HG03469 (cell line): ENCODE data around the gene CACTIN.
"Not testable (repeated sequence)": the region's sequence is repeated elsewhere in the genome, so short reads cannot be mapped to it uniquely, and the experiment has no call there.

Source experiments
- ATAC-seq: cut with Tn5 transposase; IDR thresholded peaks from one replicate; pipeline ENCODE4 v1.9.1; 2021; ENCODE audit warnings: mild to moderate bottlenecking, moderate library complexity, moderate number of reproducible peaks; ENCODE audit not compliant: unreplicated experiment

The CACTIN gene

DNA sequence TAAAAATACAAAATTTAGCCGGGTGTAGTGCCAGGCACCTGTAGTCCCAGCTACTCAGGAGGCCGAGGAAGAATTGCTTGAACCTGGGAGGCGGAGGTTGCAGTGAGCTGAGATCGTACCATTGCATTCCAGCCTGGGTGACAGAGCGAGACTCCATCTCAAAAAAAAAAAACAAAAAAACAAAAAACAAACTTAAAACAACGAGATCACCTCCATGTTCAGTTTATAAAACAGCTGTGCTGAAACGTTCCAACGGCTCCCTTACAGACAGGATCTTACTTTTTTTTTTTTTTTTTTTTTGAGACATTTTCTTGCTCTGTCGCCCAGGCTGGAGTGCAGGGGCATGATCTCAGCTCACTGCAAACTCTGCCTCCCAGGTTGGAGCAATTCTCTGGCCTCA is 2.2 kb upstream of the CACTIN start:
- not testable (repeated sequence) for ATAC-seq

DNA sequence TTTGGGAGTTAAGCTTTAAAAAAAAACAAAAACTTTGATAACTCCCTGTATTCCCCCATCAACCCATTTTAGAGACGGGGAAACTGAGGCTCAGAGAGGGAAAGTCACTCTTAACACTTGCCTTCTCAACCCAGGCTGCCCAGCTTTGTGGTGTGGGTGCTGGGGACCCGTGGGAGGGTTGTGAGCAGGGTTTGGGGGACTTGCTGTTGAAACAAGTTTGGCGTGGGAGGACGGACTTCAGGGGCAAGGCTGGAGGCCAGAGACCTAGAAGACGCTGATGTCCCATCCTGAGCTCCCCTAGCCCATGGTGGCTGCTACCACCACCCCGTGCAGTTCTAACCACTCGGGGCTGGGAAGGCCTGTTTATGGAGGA is 747 bp upstream of the CACTIN start:
- no peak for ATAC-seq

DNA sequence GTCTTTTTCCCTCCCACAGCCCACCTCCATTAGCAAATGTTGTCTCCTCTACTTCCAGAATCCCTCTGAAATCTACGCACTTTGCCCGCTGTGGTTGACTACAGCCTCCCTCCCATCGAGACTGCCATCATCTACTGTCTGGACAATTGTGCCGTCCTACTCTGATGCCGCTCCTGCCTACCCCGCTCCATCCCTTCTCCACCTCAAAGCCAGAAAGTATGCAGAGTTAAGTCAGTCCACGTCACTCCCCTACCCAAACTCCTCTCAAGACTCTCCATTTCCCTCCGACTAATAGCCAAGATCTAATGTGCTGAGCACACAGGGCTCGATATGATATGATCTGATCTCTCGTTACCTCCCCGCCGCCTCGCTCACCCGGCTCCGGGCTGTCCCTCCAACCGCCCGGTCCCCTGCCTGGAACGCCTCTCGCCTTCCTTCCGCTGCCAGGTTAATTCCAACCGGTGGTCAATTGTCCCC is 556 bp downstream of the CACTIN start:
- no peak for ATAC-seq

GRCh38 chr19:3623716-3624115 is 2.9 kb downstream of the CACTIN start:
- ATAC-seq, result no peak

- ATAC-seq, result no peak
Observed at GRCh38 chr19:3622224-3622623, 4.4 kb downstream of the CACTIN start.

DNA sequence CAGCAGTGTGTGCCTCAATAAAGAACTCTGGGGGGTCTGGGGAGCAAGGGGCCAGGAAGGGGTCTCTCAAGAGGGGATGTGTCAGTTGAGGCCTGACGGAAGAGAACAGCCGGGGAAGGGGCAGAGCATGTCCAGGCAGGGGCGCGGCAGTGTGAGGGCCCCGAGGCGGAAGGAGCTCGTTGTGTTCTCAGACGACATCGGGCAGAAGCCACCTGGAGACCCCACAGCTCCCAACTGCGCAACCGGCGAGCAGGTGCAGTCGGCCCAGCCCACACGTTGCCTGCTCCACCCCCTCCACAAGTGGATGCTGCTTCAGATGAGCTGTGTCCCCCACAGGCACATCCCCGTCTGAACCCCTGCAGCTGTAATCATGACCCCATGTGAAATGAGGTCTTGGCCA is 4.9 kb downstream of the CACTIN start:
- ATAC-seq, result no peak

DNA sequence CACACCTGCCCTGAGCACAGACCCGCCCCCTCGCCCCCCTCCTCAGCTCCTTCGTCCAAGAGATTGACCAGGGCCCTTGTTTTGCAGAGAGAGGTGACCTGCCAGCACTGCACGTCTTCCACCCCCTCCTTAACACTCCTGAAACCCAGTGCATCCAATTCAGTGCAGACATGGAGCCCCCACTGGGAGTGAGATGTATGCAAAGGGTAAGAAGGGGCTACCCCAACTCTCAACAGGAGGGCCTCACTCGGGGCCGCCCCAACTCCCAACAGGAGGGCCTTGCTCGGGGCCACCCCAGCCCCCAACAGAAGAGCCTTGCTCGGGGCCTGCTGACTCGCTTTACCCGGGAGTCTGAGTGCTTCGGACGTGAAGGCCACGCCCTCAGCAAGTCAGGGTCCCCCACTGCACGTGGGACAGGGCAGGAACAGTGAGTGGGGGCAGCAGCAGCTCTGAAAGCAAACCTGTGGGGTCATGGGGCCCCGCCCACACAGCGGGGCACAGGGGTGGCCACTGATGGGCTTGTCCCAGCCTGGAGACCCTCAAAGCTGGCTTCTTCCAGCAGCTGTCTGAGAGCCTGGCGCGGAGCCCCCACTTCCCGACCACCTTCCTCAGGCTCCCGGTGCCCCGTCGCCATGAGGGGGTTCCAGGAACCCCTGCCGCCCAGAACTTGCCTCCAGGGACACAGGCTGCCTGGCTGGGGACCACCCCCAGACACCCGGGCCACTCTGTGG is 5.6 kb downstream of the CACTIN start:
- ATAC-seq, result no peak

DNA sequence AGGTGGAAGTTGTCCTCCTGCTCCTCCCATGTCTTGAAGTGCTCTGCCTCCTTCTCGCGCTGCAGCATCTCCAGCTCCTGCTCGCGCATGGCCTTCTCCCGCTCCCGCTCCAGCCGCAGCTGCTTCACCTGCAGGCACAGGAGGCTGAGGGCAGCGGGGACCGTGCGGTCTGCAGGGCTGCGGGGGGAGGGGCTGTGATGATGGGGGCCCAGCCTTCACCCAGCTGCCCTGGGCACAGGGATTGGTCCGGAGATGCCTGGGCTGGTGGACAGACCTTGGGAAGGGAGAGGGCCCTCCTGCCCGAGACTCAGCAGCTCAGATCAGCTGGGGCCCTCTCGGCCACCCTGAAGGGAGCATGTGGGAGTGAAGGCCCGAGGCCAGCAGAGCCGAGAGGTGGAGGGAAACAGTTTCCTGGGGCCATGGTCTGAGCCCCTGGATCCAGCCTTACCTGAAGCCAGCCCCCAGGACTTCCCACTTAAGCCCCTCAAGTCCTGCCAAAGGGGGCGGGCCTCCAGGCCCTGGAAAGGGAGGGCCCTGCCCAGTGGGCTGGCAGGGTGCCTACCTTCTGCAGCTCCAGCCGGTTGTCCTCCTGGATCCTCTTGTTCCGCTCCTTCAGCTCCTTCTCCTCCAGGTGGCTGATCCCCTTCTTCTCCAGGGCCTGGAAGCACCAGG is 6.3 kb downstream of the CACTIN start:
- ATAC-seq, result no peak

DNA sequence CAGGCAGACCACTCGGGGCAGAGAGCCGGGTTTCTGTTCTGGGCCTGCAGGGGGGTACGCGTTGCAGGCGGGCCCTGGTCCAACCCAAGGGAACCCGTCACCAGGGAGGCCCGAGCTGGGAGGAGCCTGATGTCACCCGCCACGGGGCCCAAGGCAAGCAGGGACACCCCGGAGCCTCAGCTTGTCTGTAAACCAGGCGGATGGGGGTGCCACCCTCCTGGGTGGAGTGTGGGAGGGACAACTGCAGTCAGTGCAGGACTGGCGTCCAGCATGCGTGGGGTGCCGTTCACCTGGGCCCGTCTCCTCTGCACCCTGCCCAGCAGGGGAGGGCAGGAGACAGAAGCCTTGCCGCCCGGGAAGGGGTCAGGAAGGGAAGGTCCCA is 7.0 kb downstream of the CACTIN start:
- no peak for ATAC-seq

- ATAC-seq, result no peak
Observed at GRCh38 chr19:3618811-3619630, 7.6 kb downstream of the CACTIN start.

- no peak for ATAC-seq
Observed at GRCh38 chr19:3618144-3618810, 8.3 kb downstream of the CACTIN start.

- no peak for ATAC-seq
Observed at GRCh38 chr19:3617463-3617862, 9.1 kb downstream of the CACTIN start.

DNA sequence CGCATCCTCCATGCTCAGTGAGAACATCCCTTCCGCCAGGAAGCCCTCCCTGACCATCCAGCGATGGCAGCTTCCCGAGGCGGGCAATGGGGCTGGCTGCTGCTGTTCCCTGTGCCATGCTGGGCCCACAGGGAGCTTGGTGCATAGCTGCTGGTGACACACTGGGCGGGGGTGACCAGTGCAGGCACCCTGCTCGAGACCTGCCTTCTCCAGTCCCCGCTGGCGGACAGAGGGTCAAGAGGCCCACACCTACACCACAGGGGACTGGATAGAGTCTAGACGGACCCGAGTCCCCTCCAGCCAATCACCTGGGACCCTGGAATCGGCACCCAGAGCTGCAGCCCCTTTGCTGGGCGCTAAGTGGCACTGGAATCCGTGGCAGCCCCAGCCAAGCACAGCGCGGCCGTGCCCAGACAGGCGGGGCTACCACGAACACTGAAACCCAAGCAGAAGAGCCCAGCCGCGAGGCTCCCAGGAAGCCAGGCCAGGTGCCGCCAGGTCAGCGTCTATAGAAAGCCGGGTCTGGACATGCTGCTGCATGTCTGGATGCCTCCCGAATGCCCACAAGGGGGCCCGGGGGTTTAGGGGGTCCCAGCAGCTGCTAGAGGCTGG is 11.0 kb downstream of the CACTIN start:
- ATAC-seq, result no peak

- ATAC-seq, result no peak
Observed at GRCh38 chr19:3614858-3615505, 11.6 kb downstream of the CACTIN start.

- no peak for ATAC-seq
Observed at GRCh38 chr19:3613818-3614661, 12.6 kb downstream of the CACTIN start.

GRCh38 chr19:3612901-3613741 is 13.5 kb downstream of the CACTIN start:
- no peak for ATAC-seq

DNA sequence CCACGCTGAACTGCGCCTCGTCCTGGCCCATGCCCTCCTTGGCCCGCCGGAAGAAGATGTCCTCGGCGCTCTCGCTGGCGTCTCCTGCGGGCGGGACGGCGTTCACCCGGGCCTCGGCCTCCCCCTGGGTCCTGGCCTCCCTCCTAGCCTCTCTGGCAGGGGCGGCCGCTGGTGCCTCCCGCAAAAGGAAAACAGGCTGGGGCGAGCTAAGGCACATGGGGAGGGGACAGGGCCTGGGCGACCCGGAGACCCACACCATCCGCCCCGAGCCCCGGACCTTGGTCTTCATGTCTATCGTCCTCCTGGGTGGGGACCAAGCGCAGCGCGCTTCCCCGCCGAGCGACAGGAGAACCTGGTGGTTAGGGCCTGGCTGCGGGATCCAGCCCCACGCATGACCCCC is 14.3 kb downstream of the CACTIN start:
- ATAC-seq, result no peak

DNA sequence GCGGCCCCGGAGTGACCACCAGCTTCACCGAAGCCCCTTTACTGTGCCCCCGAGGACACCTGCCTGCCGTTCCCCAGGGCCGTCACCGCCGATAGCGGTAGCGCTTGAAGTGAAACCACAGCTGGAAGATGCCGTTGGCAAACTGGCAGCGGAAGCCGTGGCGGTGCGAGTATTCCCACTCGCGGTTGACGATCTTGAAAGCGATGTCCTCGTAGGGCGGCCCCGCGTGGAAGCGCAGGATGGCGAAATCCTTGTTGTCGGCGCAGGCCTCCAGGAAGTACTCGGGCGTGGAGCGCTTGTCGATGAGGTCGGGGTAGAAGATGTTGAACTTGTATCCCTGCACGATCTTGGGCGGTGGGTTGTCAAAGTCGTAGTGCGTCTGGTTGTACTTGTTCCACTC is 14.7 kb downstream of the CACTIN start:
- ATAC-seq, result no peak
